Stimulated activated naive CD4-positive, alpha-beta T cell (primary cell): ENCODE measurements around the gene OLFML1.

ENCODE experiments used
- DNase-seq, 6 experiments: peaks; one replicate each; lab custom pipeline; 2025; lab: John Stamatoyannopoulos, UW

OLFML1 gene

GRCh38 chr11:7485186-7486097, at the start of gene OLFML1:
Gene OLFML1 (plus strand): TSS chr11:7485506. CDS start chr11:7485876, 370 bp downstream.
- no peak for DNase-seq

DNA sequence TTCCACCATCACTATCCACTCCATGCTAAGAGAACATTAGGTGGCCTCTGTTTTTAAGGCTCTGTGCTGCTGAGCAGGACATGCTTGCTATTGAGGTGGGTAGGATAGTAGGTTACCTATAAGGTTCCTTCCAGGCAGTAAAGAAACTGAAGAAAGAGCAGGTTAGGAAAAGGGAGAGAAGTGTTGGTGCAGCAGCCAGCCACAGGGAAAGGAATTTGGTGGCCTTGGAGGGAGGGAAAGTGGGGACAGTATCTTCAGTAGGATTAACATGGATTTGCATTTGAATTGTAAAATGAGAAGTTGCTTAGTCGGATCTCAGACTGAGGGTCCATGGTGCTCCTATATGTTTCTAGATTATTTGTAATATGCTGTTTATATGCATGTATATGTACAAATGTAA, 49.2 kb upstream of the OLFML1 start:
- no peak for DNase-seq

DNA sequence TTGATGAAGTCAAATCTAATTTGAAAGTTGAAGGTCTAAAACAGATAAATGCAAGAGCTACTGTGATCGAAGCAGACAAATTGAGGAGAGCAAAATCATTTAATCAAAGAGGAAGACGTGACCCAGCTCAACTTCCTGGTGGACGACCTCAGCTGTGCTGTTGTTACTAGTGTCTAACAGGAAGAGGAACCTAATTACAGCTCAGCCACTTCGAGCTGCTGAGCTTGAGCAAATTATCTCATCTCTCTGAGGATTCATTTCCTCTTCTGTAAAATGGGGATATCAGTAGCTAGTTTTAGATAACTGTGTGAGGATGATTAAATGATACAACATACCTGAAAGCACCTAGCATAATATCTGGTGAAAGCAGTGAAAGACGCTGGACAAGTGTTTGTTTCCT, 48.6 kb upstream of the OLFML1 start:
- DNase-seq, result peak in 2 of 6 experiments; percentile 4 to 19

- no peak for DNase-seq
Measured at GRCh38 chr11:7437696-7438095, 47.6 kb upstream of the OLFML1 start.

DNA sequence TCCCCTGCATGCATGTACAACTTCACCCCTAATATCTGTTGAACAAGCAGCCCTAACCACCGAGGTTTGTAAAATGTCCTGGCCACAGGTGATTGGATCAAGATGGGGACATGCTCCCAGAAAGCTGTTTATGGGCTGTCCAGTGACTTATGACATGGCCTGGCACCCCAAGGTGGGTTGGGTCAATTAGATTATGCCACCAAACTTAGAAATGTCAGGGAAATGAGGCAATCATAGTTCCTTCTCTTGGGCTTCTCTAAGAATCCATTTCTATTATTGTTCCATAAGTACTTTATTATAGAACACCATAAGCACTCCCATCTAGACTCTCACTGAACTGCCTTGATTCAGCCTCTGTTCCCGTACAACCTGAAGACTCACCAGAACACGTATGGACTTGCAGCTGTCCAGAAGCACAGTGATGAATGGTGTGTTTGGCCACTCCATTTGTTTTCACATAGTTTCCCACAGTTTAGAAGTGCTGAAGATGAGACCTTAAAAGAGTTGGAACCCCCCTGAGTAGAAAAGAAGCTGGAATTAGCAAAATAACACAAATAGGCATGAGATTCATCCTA, 45.5 kb upstream of the OLFML1 start:
- no peak for DNase-seq

GRCh38 chr11:7442588-7443215, 42.6 kb upstream of the OLFML1 start:
- peak; percentile 5 to 71 (median 52) for DNase-seq

- no peak for DNase-seq
Measured at GRCh38 chr11:7444091-7444981, 41.0 kb upstream of the OLFML1 start.

GRCh38 chr11:7445564-7445963, 39.7 kb upstream of the OLFML1 start:
- DNase-seq, result no peak

DNA sequence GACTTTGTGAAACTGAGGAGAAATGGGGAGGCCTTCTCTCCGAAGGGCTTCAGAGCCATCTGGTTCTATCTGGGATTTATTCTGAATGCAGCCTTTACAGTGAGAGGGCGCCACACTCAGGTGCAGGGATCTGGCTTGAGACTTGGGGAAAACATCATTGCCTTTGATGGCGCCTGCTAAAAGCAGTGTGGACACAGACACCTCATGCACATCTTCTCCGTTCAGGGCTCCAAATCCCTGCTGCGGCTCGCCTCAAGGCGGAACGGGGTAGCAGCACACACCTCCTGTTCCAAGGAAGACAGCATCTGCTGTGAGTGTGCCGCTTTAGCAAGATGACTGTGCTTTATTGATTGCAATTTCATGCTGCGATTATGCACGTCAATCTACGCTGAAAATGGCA, 37.1 kb upstream of the OLFML1 start:
- DNase-seq, result no peak

- no peak for DNase-seq
Measured at GRCh38 chr11:7449211-7449840, 36.0 kb upstream of the OLFML1 start.

DNA sequence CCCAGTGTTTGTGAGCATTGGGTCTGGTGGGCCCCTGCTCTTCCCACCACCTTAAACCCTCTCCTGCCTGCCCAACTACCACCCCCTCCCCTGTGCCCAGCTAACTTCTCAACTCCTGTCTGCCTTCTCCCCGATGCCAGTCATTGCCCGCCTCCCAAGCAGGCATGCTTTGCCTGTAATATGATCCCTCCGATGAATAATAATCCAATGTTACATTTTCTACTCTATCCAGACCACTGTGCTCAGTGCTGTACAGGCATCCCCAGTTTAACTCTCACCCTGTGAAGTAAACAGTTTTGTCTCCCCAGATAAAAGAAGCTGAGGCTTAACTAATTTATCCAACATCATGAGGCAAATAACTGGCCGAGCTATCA, 35.5 kb upstream of the OLFML1 start:
- DNase-seq, result no peak

GRCh38 chr11:7450836-7451235, 34.5 kb upstream of the OLFML1 start:
- DNase-seq, result no peak

DNA sequence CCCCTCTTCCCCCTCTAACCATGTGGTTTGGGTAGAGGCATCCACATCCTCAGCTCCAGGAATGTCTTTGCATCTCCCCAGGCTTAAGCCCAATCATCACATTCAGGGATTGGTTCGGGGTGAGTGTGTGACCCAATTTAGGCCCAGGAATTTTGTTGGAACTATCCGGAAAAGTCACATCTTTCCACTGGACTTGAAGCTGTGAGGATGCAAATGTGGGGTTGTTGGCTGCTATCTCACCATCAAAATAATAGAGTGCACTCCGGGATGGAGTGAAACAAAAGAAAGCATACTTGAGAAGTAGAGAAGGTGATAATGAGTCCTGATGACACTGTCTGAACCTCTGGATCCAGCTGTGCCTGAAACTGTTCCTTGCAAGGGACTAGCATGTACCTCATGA, 33.8 kb upstream of the OLFML1 start:
- DNase-seq, result no peak

DNA sequence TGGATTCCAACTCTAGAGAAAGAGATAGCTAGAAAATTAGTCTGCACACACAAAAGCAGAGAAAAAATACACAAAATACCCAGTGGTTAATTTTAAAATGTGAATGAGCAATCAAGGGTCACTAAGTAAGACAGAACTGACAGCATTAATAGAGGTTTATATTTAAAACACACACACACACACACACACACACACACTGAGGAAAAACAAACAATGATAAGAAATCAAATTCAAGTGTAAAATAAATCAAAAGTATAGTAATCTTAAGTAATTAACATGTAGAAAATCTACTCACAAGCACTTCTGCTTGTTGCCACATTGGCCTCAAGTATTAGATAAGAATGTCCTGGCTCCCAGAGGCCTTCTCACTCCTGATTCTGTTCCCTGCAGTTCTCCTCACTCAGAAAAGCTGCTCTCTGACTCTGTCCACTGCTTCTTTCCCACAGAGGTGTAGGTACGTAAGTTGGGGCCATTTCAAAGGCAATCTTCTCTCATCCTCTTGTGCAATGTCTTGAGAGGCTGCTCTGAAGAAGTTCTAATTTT, 33.3 kb upstream of the OLFML1 start:
- no peak for DNase-seq

DNA sequence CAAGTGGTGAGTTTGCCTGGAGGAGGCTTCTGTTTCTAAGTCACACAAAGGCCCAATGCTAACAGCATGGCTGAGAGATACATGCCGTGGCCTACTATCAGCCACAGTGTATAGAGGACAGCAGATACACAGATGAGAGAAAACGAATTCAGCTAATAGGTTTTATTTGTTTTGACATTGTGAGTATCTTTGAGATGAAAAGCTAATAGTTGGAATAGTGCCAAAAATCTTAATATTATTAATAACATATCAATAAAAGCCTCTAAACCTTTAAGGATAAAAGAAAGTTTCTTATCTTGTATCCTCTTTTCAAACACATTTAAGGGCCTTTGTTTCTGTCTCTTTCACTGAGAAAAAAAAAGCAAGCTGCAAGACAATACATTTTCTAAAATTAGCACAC, 30.5 kb upstream of the OLFML1 start:
- DNase-seq, result no peak

DNA sequence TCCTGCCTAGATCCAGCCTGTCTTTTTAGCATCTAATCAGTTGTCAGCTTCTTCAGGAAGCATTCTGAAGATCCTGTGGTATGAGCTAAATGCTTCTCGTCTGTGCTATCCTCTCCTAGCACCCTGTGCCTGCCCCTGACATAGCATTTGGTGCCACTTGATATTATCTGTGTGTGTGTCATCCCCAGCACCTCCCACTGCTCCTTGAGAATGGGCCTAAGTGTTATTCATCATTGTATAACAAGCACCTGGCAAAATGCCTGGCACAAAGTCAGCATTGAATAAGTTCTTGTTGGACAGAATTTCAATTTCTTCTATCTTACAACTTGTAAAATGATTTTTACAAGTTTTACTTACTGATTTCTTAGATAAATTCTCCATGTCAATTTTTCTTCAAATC, 28.1 kb upstream of the OLFML1 start:
- DNase-seq, result no peak

- DNase-seq, result no peak
Measured at GRCh38 chr11:7462706-7463105, 22.6 kb upstream of the OLFML1 start.

DNA sequence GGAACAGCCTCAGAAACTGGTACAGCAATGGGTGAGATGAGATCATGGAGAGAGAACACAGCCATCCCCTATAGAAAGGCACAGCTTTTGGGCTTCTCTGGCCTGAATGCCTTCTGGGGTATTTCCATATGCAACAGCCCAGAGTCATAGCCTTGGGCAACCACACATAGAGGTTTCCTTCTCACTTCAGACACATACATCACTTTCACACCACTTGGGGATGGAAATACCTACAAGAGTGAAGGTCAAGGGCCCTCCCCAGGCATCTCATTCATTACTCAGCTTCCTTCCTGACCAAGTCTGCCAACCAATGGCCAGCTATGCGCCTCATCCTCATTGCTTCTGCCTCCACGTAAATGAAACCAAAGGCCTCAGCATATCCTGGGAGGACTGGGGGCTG, 17.7 kb upstream of the OLFML1 start:
- no peak for DNase-seq

- no peak for DNase-seq
Measured at GRCh38 chr11:7469351-7469865, 15.9 kb upstream of the OLFML1 start.

DNA sequence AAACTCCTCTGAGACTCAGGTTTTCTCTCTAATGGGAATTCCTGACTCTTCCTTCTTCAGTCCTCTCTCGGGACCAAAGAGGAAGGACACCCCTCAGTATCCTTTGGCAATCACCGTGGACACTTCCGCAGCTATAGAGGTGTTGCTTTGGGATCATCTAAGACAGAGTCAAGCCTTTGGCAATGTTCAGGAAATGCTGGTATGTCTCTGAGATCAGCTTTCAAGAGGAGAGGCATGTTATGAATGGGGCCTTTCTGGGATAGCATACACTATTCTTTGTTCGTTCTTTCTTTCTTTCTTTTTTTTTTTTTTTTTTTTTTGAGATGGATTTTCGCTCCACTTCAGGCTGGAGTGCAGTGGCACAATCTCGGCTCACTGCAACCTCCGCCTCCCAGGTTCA, 14.2 kb upstream of the OLFML1 start:
- no peak for DNase-seq

DNA sequence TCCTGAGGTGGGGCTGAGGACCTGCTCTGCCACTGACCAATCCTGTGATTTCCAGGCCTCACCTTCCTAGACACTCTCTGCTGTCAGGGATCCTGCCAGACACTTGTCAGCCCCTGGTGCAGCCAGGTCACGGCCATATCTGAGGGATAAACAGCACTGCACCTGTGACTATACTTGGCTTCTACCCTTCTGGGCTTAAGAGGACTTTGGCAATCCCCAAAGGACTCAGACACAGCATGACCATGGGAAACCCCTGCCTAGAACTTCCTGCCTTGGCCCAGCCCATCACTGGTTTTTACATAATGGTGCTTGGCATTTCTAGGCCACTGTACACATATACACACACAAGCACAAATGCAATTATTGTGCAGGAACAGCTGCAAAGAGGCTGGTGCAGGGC, 11.6 kb upstream of the OLFML1 start:
- no peak for DNase-seq
